GM12872 (cell line): ENCODE results near the gene IFI35.

ENCODE experiments used
- CTCF ChIP-seq: IDR thresholded peaks from 3 replicates; pipeline ENCODE4 v1.5.1; 2011; ENCODE audit warnings: low read depth, mild to moderate bottlenecking, low read length, moderate library complexity; ENCODE audit not compliant: insufficient read depth

Gene IFI35

DNA sequence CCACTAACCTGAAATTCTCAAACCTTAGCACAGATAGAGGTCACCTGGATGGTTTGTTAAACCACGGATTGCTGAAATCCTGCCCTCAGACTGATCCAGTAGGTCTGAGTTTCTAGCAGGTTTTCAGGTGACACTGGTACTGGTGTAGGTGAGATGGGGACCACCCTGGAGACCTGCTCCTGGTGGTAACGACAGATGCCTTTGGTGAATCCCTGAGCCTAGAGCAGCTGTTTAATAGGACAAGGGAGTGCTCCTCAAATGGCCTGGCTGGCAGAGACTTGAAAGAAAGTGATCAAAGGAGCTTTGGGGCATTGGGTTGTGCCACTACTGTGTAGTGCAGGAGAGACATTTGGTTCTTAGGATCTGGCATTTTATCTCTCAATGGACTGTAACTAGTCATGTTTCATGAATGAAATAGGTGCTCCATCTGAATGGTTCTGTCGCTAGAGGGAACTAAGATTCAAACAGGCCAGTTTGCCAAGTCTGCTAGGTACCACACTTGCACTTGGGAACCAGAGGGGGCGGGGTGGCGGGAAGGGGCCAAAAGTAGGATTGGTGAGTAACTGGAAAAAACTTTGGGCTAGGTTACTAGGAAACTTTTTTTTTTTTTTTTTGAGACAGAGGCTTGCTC lies 2.9 kb upstream of the IFI35 start:
- no peak for TF ChIP-seq CTCF

DNA sequence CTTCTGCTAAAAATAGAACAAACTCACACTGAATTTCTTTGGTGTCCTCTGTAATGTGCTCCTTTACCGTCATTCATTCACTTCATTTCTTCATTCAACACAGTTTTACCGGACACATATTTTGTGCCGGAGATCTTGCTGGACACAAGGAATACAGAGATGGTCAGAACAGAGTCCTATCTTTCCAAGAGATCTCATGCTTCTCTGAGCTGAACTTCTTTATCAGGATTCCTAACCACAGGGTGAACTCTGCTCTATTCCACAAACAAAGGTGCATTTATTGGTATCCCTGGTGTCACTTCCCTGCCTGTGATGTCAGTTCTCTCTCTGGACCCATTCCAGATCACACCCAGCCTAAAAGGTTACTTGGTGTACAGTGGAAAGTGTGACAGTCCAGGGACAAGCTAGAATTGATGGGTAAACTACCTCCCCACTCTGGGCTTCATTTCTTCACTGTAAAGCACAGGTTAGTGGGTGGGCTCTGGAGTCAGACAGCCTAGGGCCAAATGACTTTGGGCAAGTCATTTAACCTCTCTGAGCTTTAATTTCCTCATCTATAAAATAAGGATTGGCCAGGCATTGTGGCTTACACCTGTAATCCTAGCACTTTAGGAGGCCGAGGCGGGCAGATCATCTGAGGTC lies 4.2 kb downstream of the IFI35 start:
- no peak for TF ChIP-seq CTCF

DNA sequence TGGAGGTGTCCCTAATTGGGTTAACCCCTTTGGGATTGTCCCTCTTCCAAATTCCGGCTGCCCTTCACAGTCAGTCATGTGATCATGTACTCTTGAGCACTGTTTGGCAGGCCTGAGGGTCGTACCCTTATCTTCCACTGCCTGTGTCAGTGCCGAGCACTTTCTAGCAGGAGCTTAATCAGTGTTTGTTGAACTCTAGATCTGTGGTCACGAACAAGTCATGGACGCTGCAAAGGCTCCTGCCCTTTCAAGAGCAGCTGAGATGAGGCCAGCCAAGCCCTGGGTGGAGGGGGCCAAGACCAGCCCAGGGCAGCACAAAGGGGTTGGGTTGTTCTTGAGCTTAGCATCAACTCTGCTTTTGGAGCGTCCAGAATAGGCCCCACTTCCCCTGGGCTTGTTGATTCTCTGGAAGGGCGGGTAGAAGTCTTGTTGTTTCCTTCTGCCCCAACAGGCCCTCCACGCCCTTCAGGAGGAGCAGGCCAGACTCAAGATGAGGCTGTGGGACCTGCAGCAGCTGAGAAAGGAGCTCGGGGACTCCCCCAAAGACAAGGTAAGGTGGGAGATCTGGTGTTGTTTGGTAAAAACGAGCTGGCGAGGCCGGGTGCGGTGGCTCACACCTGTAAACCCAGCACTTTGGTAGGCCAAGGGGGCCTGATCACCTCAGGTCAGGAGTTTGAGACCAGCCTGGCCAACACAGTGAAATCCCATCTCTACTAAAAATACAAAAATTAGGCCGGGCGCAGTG lies 5.3 kb downstream of the IFI35 start:
- no peak for TF ChIP-seq CTCF

- TF ChIP-seq CTCF = no peak
Observed at GRCh38 chr17:43013296-43013695, 6.7 kb downstream of the IFI35 start.

GRCh38 chr17:43014020-43014648 lies 7.5 kb downstream of the IFI35 start:
- TF ChIP-seq CTCF = no peak

DNA sequence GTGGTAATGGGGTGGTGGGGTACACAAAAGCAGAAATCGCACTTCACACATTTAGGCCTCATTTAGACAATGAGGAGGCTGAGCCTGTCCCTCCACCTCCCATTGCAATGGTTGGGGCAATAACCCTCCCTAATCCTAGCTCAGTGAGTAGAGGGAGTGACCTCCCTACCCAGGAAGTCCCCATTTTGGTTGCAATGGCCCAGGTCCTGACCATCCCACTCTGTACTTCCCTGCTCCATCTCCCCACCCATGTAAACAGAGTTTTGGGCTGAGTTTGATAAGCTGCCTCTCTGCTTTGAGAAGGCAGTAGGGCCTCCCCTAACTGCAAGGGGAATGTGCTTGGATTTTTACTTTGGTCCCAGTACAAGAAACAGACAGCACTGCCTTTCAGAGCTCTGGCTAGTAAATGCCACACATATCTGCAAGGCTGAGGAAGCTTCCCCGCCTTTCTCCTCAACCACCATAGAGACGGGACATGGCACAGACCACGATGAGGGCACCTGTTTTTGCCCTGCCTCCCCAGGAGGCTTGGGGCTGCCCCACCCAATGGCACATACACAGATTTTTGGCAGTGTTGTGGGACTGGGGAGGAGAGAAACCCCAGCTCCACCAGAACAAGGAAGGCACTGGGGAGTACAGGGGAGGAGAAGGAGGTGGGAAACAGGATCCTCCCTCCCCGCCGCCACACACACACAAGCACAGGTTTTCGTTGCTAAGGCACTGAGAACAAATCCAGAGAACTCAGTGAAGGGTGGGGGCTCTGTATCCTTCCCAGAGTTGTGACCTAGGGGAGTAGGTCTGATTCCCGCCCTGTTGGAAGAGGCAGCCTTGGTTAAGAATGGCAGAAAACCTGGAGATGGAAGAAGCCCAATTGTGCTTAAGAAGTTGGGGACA lies 8.3 kb downstream of the IFI35 start:
- TF ChIP-seq CTCF = no peak
